ENCODE measurements around the gene ABHD5.

GRCh38 chr3:43759938-43760337 lies 69.2 kb downstream of the ABHD5 start:
- TF ChIP-seq CTCF (IDR thresholded peaks at IDR 0.05; ENCODE audit: low read length), result no peak
- no peak for TF ChIP-seq EZH2 (IDR thresholded peaks at IDR 0.05; ENCODE audit: borderline replicate concordance, low read length)

Measured in OCI-LY1 (cell line).